HPDE6-E6E7 (cell line): ENCODE results near the gene KDM7A.
"Not testable (repeated sequence)": the region's sequence is repeated elsewhere in the genome, so short reads cannot be mapped to it uniquely, and the experiment has no call there.

ENCODE experiments used
- DNase-seq: peaks from one replicate; pipeline ENCODE4 v3.0.0; 2011; ENCODE audit warnings: missing footprints; ENCODE audit errors: extremely low spot score

Gene KDM7A

DNA sequence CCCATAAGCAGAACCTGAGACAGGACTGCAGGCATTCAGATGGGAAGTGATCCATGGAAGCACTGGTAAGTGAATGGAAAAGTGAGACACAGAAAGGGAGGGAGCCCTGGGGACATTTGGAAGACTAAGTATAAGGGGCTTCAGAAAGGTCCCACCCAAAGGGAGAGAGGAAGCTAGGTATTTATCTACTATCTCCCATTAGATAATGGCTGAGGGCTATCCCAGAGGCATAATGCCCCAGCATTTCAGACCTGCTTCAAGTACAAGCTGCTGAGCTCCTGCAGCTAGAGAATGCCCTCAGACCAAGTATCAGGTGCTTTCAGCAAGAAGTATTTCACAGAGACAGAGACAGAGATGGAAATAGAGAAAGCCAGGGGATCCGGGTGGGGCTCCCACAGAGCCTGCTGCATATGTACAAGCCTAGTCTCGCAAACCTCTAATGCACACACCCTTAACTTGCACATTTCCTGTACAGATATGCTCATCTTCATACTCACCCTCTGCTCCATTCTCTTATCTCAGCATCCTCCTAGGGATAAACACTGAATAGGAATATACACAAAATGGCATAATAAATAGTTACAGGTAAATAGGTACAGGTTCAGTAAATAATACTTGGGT is 20.2 kb downstream of the KDM7A start:
- DNase-seq, result no peak

DNA sequence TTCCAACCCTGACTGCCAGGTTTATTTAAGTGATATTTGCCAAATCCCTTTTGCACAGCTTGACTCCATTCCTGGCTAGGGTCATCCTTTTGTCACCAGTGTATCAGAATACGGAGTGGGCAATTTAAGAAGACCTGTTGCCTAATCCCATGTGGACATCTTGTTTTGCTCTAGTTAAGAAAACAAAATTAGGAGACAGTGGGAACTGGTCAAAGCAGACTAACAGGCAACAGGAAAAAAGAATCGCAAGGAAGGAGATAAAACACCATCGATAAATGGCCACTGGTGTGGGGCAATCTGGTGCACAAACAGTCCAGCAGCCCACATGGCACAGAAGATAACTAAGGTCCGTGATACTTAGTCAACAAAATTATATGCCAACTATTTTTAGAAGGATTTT is 21.4 kb downstream of the KDM7A start:
- DNase-seq, result no peak

DNA sequence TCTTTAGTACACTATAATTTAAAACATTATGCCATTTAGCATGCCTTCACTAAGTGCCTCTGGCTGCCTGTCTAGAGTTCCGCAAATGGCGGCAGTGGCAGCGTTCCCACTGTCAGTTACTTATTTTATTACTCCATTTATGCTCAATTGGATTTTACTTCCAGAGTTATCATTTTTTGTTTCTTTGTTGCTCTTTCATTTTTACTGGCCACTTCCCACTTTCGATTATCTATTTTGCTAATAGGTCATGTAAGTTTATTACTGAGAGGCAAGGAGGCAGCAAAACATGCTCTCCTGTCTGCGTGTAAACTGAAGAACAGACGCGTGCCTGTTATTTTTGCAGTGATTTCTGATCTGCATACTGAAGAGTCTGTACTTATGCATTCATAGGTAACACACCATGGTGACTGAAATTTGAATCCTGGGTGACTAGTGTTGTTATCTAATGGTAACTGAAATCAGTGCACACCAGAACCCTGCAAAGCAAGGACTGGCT is 23.1 kb downstream of the KDM7A start:
- DNase-seq, result no peak

DNA sequence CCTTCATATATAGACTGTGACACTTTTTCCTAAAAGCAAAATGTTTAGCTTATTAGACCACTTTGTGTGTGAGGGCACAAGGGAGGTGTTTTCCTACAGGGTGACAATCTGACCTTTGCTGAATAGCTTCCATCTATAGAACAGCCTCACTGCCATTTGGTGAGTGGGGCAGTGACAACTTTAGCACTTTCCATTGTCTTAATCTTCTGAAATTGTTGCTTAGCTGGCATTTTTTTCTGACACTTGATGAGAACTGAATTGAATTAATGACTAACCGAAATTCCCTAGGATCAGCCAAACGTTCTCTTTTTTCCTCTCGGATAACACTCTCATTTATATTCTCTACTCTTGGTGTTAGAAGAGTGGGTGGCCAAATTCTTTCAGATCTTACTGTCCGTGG is 30.2 kb downstream of the KDM7A start:
- no peak for DNase-seq

DNA sequence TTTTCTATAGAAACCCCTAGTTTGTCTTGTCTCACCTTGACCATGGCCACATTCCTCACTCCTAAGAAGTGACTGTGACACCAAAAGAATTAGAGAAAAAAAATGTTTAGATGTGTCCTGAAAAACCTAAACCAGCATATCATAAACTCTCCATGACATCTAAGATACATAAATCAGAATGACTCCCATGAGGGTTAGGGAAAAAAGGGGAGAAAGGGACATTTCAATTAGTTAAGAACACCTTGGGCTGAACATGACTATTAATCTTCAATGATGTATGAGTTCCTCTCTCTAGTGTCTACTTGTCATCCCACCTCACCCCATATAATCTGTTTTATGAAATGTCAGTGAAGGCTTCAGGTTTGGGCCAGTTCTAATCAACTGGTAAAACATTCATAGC is 31.1 kb downstream of the KDM7A start:
- no peak for DNase-seq

DNA sequence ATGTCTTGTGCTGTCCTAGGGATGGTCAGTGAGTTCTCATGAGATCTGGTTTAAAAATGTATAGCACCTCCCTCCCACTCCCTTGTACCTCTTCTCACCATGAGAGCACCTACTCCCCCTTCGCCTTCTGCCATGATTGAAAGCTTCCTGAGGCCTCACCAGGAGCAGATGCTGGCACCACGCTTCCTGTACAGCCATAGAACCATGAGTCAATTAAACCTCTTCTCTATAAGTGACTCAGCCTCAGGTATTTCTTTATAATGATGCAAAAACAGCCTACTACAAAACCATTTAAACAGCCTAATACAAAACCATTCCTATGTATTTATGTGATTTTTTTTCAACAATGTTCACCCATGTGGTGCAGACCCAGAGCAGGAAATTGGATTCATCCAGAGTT is 32.0 kb downstream of the KDM7A start:
- no peak for DNase-seq

DNA sequence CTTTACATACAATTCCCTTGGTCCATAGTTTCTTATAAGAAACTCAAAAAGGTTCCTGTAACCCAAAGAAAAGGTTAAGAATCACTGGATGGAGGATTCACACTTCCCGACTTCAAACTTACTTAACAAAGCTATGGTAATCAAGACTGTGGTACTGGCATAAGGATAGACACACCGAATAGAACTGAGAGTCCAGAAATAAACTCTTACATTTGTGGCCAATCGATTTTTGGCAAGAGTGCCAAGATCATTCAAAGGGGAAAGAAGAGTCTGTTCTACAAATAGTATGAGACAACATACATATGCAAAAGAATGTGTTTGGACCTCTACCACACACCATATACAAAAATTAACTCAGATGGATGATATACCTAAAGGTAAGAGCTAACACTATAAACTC is 32.8 kb downstream of the KDM7A start:
- DNase-seq, result no peak

DNA sequence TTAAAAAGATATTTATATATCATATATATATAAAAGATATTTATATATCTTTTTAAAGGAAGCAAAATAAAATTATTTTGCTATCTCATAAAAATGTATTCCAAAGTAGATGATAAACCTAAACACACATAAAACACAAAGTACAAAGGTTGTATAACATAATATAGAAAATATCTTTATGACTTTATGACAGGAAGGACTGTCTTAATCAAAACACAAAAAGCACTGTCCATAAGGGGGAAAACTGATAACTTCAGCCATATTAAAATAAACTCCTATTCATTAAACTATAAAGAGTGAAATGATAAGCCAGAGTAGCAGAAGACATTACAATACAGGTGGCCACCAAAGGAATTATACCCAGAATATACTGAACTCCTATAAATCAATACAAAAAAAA is 34.8 kb downstream of the KDM7A start:
- no peak for DNase-seq

DNA sequence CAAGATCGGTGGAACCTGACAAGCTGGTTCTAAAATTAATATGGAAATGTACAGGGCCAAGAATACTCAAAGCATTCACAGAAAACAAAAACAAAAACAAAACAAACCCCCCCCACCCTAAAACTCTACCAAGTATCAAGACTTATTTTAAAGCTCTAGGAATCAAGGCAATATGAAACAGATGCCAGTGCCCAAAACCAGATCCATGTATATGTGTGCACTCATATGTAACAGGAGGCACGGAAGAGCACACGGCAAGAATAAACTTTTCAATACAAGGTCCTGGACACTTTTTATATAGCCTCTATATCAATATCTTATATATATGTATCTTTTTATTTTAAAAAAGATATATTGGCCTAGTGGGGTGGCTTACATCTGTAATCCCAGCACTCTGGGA is 35.5 kb downstream of the KDM7A start:
- no peak for DNase-seq

DNA sequence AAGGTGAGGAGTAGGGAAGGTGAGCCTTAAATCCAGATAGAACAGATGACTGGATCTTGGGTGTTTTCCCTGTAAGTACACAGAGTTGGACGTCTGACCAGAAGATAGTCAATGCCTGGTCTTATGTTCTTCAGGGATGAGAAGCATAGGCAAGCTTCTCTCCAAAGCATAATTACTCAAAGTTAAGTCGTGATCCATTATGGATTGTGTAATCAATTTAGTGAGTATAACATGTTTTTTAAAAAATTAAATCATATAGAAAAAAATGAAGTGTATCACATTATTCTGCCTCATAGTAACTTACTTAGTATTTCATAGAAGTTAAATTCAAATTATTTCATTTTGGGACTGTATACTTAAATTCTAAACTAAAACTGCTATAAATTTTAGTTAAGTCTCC is 39.7 kb downstream of the KDM7A start:
- DNase-seq, result no peak

DNA sequence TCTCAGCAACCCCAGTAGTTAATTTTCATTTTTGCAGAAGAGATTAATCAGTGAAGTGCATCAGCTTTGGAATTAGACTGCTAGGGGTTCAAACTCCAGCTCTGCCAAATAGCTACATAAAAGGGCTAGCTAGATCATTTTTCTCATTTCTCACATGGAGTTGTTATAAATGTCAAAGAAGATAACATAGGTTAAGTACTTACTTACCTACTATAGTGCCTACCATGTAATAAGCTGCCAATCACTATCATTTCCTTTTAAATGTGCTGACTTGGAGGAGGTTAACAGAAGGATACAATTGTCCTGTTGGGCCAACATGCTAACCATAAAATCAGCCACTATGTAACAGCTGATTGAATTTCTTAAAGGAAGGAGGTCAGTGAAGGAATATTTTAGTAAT is 40.7 kb downstream of the KDM7A start:
- no peak for DNase-seq

DNA sequence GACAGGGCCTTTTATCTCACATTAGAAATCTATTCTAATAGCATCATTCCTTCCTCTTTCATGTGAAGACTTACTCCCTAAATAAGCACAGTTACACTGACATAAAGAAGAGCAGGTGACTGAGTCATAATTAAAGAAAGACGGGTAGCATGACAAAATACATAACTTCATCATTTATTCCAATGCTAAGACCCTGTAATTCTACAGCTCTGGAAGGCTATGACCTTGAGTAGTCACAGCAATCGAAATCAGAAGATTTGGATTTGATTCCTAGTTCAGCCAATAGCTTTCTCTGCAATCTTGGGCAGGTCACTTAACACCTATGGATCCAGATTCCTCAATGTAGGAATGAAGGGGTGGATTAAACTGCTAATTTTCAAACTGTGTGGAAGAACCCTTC is 42.7 kb downstream of the KDM7A start:
- no peak for DNase-seq

DNA sequence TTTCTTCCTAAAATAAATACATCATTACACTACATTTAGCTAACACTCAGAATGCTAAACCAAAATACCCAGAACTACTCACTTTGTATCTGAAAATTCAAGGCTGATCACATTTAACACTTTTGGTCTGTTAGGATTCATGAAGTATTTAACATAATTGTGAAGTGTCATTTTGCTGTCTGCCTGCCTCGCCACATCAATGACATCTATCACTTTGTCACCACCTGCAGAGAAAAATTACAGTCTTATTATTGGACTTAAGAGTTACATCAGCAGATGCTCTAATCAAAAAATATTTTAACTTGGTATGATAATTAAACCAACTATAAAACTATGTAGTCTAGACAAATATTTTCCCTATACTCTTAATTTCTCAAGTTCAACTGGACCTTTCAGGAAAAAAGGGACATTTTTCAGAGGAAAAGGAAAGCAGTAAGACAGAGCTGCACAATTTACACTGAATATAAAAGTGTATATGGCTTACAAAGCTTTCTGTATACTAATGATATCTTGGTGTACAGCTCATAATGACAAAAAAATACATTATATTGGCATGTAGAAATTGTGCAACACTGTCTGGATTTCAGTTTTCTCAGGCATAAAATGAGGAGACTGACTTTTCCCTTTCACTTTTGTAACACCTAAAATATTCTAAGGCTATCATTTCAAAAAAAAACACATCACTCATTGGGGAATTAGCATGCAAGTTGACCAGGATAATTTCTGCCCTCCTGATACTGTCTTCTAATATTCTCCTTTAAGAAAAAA is 49.2 kb downstream of the KDM7A start:
- DNase-seq, result no peak

DNA sequence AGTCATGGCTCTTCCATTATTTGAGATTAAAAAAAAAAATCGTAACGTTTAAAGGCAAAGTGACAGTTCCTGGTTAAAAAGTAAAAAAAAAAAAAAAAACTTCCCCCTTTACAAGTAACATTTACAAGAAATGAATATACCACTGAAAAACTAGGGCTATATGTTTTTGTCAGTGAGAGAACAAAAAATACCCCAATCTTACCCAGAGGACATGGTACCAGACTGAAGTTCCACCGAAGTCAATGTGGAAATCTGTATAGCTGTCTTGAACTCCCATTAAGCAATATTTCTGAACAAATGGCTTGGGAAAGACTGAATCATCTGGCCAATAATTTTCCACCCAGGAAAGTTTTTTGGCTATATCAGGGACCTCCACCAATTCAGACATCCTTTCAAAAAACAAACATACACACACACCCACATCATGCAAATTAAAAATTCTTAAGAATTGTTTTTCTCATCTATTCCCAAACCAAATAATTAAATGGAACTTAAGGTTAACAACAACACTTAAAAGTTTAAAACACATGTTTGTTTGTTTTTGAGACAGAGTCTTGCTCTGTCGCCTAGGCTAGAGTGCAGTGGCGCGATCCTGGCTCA is 50.2 kb downstream of the KDM7A start:
- DNase-seq, result no peak

DNA sequence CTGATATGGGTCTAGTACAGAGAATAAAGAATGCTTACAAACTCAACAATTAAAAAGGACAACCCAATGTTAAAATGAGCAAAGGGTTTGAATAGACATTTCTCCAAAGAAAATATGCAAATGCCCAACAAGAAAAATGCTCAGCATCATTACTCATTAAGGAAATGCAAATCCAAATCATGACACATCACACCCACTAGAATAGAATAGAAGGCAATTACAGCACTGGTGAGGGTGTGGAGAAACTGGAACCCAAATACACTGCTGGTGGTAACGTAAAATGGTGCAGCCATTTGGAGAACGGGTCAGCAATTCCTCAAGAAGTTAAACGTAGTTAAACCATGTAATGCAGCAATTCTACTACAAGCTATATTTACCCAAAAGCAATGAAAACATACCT is 53.8 kb downstream of the KDM7A start:
- DNase-seq, result no peak

DNA sequence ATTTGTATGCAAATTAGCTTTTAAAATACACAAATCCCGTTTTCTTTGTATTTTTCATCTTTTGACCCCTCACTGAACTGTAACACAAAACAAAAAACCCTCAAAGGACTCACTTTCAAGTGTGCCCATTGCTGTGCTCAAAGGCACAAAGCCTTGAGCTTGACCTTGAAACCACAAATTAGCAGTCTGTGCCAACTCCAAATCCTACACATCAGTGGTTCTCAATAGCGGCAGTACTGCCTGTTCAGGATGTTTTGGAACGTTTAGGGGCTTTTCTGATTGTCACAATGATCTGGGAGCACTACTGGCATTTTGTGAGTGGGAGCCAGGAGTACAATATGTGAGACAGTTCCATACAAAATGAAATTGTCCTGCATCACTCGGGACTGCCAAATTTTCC is 55.5 kb downstream of the KDM7A start:
- no peak for DNase-seq

DNA sequence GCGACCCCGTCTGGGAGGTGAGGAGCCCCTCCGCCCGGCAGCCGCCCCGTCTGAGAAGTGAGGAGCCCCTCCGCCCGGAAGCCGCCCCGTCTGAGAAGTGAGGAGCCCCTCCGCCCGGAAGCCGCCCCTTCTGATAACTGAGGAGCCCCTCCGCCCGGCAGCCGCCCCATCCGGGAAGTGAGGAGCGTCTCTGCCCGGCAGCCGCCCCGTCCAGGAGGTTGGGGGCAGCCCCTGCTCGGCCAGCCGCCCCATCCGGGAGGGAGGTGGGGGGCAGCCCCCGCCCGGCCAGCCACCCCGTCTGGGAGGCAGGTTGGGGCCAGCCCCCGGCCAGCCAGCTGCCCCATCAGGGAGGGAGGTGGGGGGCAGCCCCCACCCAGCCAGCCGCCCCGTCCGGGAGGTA is 62.0 kb downstream of the KDM7A start:
- not testable (repeated sequence) for DNase-seq

DNA sequence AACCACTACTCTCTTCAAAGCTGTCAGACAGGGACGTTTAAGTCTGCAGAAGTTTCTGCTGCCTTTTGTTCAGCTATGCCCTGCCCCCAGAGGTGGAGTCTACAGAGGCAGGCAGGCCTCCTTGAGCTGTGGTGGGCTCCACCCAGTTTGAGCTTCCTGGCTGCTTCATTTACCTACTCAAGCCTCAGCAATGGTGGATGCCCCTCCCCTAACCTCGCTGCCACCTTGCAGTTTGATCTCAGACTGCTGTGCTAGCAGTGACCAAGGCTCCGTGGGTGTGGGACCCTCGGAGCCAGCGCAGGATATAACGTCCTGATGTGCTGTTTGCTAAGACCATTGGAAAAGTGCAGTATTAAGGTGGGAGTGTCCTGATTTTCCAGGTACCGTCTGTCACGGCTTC is 68.0 kb downstream of the KDM7A start:
- not testable (repeated sequence) for DNase-seq

DNA sequence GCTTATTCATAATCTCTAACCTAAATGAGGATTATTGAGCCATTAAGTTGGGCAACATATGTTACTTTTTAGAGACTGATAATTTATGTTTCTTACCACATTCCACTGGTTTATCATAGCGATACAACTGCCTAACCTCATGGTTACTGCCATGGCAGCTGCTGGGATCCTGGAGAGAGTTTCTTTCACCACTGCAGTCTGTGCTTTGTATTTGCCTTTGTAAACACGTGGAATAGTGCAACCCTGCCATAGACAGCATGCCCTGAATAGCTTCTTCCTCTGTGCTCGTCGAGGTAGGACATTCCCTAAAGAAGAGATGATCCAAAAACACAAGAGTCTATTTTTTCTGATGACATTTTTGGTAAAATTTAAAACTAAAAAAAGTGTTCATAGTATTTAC is 80.3 kb downstream of the KDM7A start:
- no peak for DNase-seq

DNA sequence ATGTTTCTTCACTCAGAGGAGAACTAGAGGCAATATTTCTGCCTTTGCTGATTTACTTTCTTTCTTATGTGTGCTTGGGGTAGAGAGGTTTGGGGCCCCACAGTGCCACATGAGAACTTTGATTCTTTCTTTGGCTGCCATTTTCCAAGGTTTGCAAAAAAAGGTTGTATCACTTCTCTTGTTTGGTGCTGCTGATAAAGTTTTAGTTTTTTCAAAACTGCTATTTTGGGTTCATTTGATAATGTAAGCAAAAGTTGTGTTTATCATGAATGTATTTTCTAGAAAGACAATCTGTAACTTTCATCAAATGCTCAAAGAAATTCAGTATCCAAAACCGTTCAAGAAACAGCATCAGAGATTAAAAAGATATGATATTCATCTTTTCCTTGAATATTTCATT is 83.4 kb downstream of the KDM7A start:
- DNase-seq, result no peak

DNA sequence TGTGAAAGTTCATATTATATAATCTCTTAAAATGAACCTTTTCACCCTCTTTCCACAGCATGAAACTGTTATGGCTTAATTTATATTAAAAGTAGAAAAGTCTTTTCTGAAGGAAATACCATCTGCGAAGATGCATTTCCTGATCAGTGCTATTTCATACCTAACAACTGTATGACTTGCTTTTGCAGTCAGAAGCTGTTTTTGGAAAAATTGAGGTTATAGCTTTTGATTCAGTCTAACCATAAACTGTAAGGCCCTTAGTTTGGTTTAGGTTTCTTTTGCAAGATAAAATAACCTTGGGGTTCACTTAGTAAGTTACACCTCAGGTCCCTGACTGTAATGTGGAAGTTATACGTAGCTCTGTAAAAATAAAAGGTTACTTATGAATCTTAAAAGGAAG is 91.3 kb downstream of the KDM7A start:
- DNase-seq, result no peak

DNA sequence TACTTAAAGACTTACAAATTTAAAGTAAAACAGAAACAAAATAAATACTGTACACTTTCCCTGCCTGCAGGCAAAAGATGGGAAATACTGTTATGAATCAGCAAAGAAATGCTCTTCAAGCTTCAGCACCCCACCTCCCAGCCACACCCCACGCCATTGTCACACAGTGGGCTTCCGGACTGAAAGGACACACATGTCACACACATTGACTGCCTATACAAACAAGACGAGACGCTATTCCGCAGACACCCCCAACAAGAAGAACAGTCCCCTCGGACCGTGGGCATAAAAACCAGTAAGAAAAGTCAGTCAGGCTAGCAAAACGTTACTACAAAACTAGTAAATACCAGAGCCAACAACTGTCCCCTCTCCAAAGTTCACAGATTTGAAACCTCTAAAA is 91.8 kb downstream of the KDM7A start:
- no peak for DNase-seq

DNA sequence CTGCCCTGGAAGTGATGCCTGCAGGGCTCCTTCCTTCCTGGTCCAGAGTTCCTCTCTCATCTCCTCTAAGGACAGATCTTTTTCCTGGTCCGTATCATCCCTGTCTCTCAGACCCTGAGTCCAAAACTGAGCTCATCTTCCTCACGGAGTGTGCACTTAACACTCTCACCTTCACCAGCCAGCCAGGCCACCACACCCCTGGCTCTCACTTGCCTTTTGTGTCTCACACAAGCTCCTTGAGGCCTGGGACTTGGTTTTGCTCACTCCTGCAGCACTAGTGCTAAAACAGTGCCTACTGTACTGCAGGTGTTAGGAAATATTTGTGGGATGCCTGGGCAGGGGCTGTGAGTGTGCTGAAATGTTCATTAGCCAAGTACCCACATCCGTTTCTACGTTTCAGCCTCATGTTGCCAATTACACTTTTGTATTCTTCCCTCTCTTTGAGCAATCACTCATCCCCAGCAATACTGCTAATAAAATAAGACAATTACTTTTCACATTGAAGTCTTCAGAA is 92.6 kb downstream of the KDM7A start:
- DNase-seq, result no peak
